HepG2 (cell line): ENCODE measurements around the gene TAS2R13. TPM values are rescaled to one million over a fixed set of nuclear protein-coding genes. Genes with fewer than 3 reads are reported as not detected.

Experiments
- ATF2 ChIP-seq: sonication (generic); formaldehyde crosslinking; IDR thresholded peaks from 2 replicates; pipeline ENCODE4 v1.4.0; 2020; ENCODE audit warnings: missing genetic modification reagents
- CREBL2 ChIP-seq: sonication (generic); formaldehyde crosslinking; IDR thresholded peaks from 2 replicates; pipeline ENCODE4 v1.8.1; 2023; ENCODE audit warnings: missing genetic modification reagents, mild to moderate bottlenecking, borderline replicate concordance
- ELF1 ChIP-seq: sonication (generic); formaldehyde crosslinking; IDR thresholded peaks from 2 replicates; pipeline ENCODE4 v1.4.0; 2020; ENCODE audit warnings: missing genetic modification reagents
- ETV5 ChIP-seq: IDR thresholded peaks from 2 replicates; pipeline ENCODE4 v1.6.1; 2018; ENCODE audit warnings: missing biosample characterization, missing genetic modification reagents, inconsistent platforms, borderline replicate concordance
- EZH2 ChIP-seq: conservative IDR thresholded peaks from 2 replicates; pipeline ENCODE4 v1.6.1; 2012; ENCODE audit warnings: mild to moderate bottlenecking, low read depth, low read length, moderate library complexity
- FOXO4 ChIP-seq: sonication (generic); formaldehyde crosslinking; conservative IDR thresholded peaks from 2 replicates; pipeline ENCODE4 v1.8.1; 2023; ENCODE audit warnings: missing genetic modification reagents
- ISX ChIP-seq: sonication (generic); formaldehyde crosslinking; conservative IDR thresholded peaks from 2 replicates; pipeline ENCODE4 v1.5.0; 2020; ENCODE audit warnings: missing genetic modification reagents
- KLF11 ChIP-seq: IDR thresholded peaks from 2 replicates; pipeline ENCODE4 v1.6.1; 2016; ENCODE audit warnings: missing compliant biosample characterization
- KLF15 ChIP-seq: sonication (generic); formaldehyde crosslinking; IDR thresholded peaks from 2 replicates; pipeline ENCODE4 v1.8.1; 2023; ENCODE audit warnings: borderline replicate concordance, mild to moderate bottlenecking, inconsistent platforms, missing genetic modification reagents, mixed read lengths
- NFIC ChIP-seq: IDR thresholded peaks from 2 replicates; pipeline ENCODE4 v1.6.1; 2012; ENCODE audit warnings: mild to moderate bottlenecking, low read length, inconsistent platforms
- RXRA ChIP-seq: sonication (generic); formaldehyde crosslinking; IDR thresholded peaks from 2 replicates; pipeline ENCODE4 v1.5.1; 2020; ENCODE audit warnings: missing genetic modification reagents
- TBX2 ChIP-seq: sonication (generic); formaldehyde crosslinking; IDR thresholded peaks from 2 replicates; pipeline ENCODE4 v1.5.0; 2020; ENCODE audit warnings: missing genetic modification reagents, mild to moderate bottlenecking, borderline replicate concordance
- ZBTB25 ChIP-seq: IDR thresholded peaks from 2 replicates; pipeline ENCODE4 v1.6.1; 2018; ENCODE audit warnings: missing genetic modification reagents
- ZBTB37 ChIP-seq: sonication (generic); formaldehyde crosslinking; IDR thresholded peaks from 2 replicates; pipeline ENCODE4 v1.4.0; 2020; ENCODE audit warnings: mild to moderate bottlenecking, missing genetic modification reagents
- ZBTB39 ChIP-seq: sonication (generic); formaldehyde crosslinking; IDR thresholded peaks from 2 replicates; pipeline ENCODE4 v1.5.0; 2020; ENCODE audit warnings: missing genetic modification reagents
- ZNF121 ChIP-seq: sonication (generic); formaldehyde crosslinking; IDR thresholded peaks from 2 replicates; pipeline ENCODE4 v1.5.0; 2020; ENCODE audit warnings: mild to moderate bottlenecking, missing genetic modification reagents
- ZNF296 ChIP-seq: sonication (generic); formaldehyde crosslinking; conservative IDR thresholded peaks from 2 replicates; pipeline ENCODE4 v1.5.0; 2020; ENCODE audit warnings: mild to moderate bottlenecking, missing genetic modification reagents
- ZNF597 ChIP-seq: sonication (generic); formaldehyde crosslinking; IDR thresholded peaks from 2 replicates; pipeline ENCODE4 v1.5.0; 2020; ENCODE audit warnings: missing genetic modification reagents
- ZNF709 ChIP-seq: sonication (generic); formaldehyde crosslinking; IDR thresholded peaks from 2 replicates; pipeline ENCODE4 v1.5.0; 2020; ENCODE audit warnings: mild to moderate bottlenecking, missing genetic modification reagents
- polyA plus RNA-seq, 8 experiments: library from polyadenylated mRNA; depleted of rRNA in 3 of 8; stranded (reverse) in 7 of 8; unstranded in 1 of 8; fragments of >200 nt; fragmentation: Illumina TruSeq in 4 of 8; extraction: Trizol in 4 of 8; gene quantifications; 2 replicates each; pipeline versions ENCODE4 v1.2.1 to v1.2.3, GENCODE V29; 2011 to 2016; ENCODE audit warnings: low read depth in 4 of 8, missing spikeins in 1 of 8, mixed read lengths in 1 of 8; ENCODE audit not compliant: insufficient read depth in 1 of 8
- total RNA-seq, 5 experiments: library from RNA; depleted of rRNA; stranded (reverse); fragments of >200 nt; fragmentation: Illumina TruSeq; extraction: Trizol; gene quantifications; 2 replicates each; pipeline ENCODE4 v1.2.3, GENCODE V29; 2016; ENCODE audit warnings: low read depth in 1 of 5

TAS2R13 gene
- total and polyA plus RNA-seq, 2 of the 13 experiments (the other 11 are each of a cell fraction or from before 2014, with no cell fraction given), result 0.33 to 1.3 TPM

- TF ChIP-seq ZBTB39 (CRISPR knock-in tag) (peak; percentile 72; the same call in 1 of the 2 replicates), ATF2 (CRISPR knock-in tag) (peak; percentile 81; the same call in 1 of the 2 replicates), ZBTB37 (CRISPR knock-in tag) (no peak), KLF11 (CRISPR knock-in tag) (peak; percentile 83; the same call in 1 of the 2 replicates), ELF1 (CRISPR knock-in tag) (0 out of 2 replicates have a peak, but pooled peaks have one; percentile 44), RXRA (CRISPR knock-in tag) (peak; percentile 80; the same call in 1 of the 2 replicates), TBX2 (peak; percentile 95), ETV5 (CRISPR knock-in tag) (peak; percentile 78; the same call in 1 of the 2 replicates), EZH2 (no peak), ZNF597 (CRISPR knock-in tag) (no peak), KLF15 (CRISPR knock-in tag) (no peak), FOXO4 (CRISPR knock-in tag) (no peak), ISX (no peak), NFIC (peak; percentile 97), ZNF709 (CRISPR knock-in tag) (no peak), ZNF121 (CRISPR knock-in tag) (peak; percentile 40; the same call in 1 of the 2 replicates), CREBL2 (CRISPR knock-in tag) (no peak), ZNF296 (no peak), ZBTB25 (peak; percentile 70; the same call in 1 of the 2 replicates)
These were observed 17.4 kb downstream of the TAS2R13 start (continued) for GRCh38 chr12:10891937-10892336.
